ENCODE results near the gene UGP2.
"Not testable (repeated sequence)": the region's sequence is repeated elsewhere in the genome, so short reads cannot be mapped to it uniquely, and the experiment has no call there.

The UGP2 gene

DNA sequence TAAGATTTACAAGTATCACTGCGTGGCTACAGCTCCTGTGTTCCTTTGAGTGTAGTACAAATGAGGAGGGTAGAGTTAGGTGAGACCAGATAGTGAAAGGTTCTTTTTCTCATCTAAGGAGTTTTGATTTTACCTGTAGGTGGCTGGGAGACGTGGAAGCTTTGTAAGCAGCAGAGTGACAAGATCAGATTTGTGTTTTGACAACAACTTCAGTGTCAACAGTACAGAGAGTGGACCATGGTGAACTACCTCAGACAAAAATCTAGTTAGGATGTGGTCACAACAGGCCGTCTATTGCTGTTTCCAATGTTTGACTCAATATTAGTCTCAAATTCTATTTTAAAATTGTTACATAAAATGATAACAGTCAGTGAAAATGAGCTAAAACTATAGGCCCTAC lies 20.3 kb upstream of the UGP2 start:
- Mint-ChIP-seq H3K27me3 (no peaks in the 10 kb centered on the region), H3K4me3 (no peak overlapping the region), H3K9me3 (no peaks in the 10 kb centered on the region), H3K27ac (no peak overlapping the region), H3K4me1 (no peaks in the 10 kb centered on the region)
- DNase-seq (no peak), ATAC-seq (no peak)

GRCh38 chr2:63822478-63822877 lies 19.2 kb upstream of the UGP2 start:
- no peak overlapping the region for H3K27ac Mint-ChIP-seq
- H3K9me3 Mint-ChIP-seq, result no peaks in the 10 kb centered on the region
- H3K4me1 Mint-ChIP-seq, result no peaks in the 10 kb centered on the region
- H3K4me3 Mint-ChIP-seq, result no peak overlapping the region
- no peaks in the 10 kb centered on the region for H3K27me3 Mint-ChIP-seq
- ATAC-seq (no peak), DNase-seq (no peak)

DNA sequence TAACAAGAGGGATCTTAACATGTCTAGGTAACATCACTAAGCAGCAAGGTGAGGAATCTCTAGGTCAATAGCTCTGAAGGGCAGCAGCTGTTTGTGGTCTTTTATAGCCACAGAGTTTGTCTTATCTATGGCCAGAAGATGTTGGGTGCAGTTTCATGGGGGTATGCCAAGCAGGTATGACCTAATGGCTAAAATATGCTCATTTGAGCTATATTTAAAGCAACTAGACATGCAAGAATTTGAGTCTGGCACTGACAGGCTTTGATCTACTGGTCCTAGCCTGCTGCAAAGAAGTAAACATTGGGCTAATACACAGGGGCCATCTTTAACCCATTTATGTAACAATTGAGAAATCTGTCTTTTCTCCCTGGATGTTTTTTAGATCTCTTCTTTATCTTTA lies 13.9 kb upstream of the UGP2 start:
- Mint-ChIP-seq H3K4me3 (no peak overlapping the region), H3K4me1 (no peaks in the 10 kb centered on the region), H3K27ac (no peak overlapping the region), H3K9me3 (no peaks in the 10 kb centered on the region), H3K27me3 (no peaks in the 10 kb centered on the region)
- ATAC-seq, result no peak
- no peak for DNase-seq

DNA sequence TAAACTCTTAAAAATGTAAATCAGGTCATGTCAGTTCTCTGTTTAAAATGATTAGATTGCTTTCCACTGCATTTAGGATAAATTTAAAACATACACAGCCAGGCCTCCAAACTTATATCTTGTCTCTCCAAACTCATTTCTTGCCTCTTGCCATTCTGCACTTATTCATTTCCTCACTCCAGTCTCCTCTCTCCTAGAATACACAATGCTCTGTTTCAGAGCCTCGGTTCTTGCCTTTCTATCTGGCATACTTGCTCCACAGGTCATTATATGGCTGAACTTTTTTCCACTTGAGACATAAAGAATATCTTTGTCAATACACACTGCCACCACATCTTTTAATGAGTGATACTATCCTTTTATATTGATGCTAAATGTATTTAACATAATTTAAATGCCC lies 10.5 kb upstream of the UGP2 start:
- ATAC-seq (no peak), DNase-seq (no peak)
- H3K27me3 Mint-ChIP-seq, result no peaks in the 10 kb centered on the region
- H3K4me1 Mint-ChIP-seq, result no peaks in the 10 kb centered on the region
- H3K4me3 Mint-ChIP-seq, result no peak overlapping the region
- no peak overlapping the region for H3K27ac Mint-ChIP-seq
- no peaks in the 10 kb centered on the region for H3K9me3 Mint-ChIP-seq

DNA sequence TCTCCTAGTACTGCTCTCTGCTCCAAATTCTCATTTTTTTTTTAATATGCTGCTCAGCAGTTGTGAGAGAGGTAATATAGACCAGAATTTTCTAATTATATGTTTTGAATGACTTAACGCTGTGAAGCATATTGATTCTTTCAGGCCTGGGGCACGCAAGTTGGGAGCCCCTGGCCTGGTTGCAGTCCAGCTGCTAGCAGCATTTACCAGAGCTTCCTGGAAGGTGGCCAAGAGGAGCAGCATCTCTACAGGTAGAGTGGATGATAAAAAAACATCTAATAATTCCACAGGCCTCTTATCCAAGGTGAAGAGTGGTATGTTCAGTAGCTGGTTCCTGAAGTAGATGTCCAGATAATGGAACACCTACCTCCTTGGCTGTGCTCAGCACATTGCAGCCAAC lies 7.3 kb upstream of the UGP2 start:
- ATAC-seq, result no peak
- Mint-ChIP-seq H3K27me3 (no peaks in the 10 kb centered on the region), H3K9me3 (no peaks in the 10 kb centered on the region), H3K4me1 (no peaks in the 10 kb centered on the region), H3K4me3 (no peak overlapping the region), H3K27ac (no peak overlapping the region)
- no peak for DNase-seq

DNA sequence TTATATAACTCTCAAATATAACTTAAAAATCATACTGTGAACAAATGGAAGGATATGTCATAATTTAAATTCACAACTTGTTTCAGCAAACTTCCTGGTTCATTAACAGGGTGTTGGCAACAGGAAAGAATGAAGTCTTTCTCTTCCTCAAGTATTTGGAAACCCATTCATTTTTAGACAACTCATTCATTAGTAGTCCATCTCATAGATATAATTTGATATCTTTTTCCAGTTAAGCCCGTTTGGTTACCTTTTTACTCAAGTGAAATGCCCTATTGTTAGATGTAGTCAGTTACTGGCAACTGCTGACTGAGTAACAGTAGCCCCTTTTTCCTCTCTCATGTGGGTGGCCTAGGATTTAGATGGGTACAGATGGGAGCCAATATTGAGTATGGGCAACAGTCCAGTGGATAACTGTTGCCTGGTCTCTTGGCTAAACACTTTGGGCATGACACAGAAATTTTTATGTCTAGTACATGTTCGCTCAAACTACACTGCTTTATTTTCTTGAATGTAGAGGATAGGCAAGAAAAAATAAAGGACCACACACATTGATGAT lies 4.6 kb upstream of the UGP2 start:
- Mint-ChIP-seq H3K27ac (no peak overlapping the region), H3K27me3 (no peaks in the 10 kb centered on the region), H3K9me3 (no peaks in the 10 kb centered on the region), H3K4me3 (no peak overlapping the region), H3K4me1 (peaks cover 12% of the 10 kb centered on the region)
- no peak for ATAC-seq
- DNase-seq, result no peak

DNA sequence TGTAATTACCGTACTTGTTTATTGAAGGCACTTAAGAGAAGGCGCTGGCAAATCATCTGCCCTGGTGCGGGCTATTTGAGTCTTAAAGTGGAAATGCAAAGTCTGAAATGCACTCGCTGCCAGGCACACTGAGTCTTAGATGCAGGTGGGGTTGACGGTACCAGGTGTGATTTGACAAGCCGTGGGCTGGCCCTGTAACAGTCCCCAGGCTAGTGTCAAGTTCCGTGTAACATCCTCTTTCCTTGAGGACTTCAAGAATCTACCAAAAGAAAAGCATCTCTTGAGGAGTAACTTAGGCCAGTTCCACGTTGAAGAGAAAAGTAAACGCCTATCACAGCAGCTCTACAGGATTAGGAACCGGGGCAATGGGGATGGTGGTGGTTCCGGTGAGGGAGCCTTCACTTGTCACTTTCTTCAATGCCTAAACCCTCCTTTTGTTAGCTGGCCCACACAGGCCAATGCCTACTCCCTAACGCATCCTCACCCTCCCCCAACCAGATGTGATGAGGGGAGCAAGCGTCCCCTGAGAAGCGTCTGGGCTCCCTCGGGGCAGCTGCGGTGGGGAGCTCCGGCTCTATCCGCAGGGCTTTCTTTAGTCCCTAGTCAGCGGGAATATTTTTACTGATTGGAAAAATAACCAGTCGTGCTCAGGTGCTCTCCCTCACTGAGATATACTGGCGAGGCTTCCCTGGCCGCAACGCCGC lies 1.5 kb upstream of the UGP2 start:
- H3K4me3 Mint-ChIP-seq, result peak overlapping the region; percentile 89 to 94
- no peaks in the 10 kb centered on the region for H3K27me3 Mint-ChIP-seq
- no peak for DNase-seq
- H3K27ac Mint-ChIP-seq, result peak overlapping the region; percentile 95 to 100
- peak; percentile 47 for ATAC-seq
- H3K4me1 Mint-ChIP-seq, result peaks cover 38% of the 10 kb centered on the region
- H3K9me3 Mint-ChIP-seq, result no peaks in the 10 kb centered on the region

GRCh38 chr2:63840785-63841253 lies 877 bp upstream of the UGP2 start:
- Mint-ChIP-seq H3K4me3 (peak overlapping the region; percentile 89 to 94), H3K4me1 (peaks cover 44% of the 10 kb centered on the region), H3K9me3 (no peaks in the 10 kb centered on the region), H3K27me3 (no peaks in the 10 kb centered on the region), H3K27ac (peak overlapping the region; percentile 95 to 100)
- peak; percentile 94 for ATAC-seq
- peak; percentile 96 to 98 for DNase-seq

DNA sequence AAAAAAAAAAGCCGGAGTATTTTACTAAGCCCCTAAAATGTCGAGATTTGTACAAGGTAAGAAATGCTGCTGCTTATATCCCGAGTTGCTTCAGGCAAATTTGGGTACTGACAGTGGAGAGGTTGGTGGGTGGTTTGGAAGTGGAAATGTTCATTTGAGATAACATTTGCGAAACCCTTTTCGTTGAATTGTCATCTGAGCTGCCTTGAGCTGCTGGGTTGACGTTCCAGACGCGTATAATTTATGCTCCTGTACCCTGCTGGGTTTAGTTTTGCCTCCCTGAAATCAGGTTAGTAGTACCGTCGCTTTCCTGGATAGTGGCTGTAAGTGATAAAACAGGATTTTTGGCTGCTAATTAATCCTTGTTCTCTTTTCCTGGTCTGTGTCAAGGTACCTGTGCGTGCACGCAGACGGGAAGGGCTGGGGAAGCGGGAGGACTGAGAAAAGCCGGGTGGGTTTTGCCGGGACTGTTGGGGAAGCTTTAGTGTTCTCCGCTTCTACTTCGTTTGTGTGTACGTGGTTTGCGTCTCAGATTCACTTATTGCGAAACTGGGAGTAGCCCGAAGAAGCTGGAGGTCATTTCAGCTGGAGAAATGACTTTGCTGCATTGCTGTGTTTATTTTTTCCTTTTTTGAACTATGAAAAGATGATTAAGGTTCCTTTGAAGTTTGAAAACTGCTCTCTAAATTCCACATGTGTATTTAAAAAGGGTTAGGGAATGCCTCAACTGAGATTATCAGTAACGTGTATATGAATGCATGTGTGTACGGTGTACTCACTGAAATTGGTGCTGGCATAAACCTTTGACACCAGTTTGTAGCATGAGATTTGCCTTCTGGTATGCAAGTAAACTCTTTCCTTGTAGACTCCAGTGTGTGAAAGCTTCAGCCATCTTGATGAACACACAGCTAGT lies 709 bp downstream of the UGP2 start:
- DNase-seq, result peak in 1 of 2 donors; percentile 10
- H3K27me3 Mint-ChIP-seq, result no peaks in the 10 kb centered on the region
- peaks cover 0 to 4% of the 10 kb centered on the region in 2 donors for H3K9me3 Mint-ChIP-seq
- no peak for ATAC-seq
- peak overlapping the region; percentile 89 to 94 for H3K4me3 Mint-ChIP-seq
- H3K4me1 Mint-ChIP-seq, result peaks cover 57% of the 10 kb centered on the region
- peak overlapping the region; percentile 30 to 100 for H3K27ac Mint-ChIP-seq

DNA sequence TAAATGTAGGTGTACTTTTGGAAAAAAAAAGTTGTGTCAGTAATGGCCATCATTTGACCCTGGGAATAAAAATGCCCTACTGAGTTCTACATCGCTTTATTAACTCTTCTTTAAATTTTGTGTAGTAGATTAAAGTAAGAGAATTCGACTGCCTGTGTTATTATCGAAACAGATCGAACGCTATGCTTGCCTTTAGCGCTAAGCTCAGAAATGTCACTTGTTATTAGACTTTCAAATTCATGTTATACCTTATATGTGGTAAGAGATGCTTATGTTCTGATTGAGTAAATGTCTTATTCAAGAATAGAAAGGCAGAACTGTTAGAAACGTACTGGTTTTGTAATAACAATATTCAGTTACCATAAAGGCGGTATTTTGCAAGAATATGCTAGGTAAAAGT lies 1.4 kb downstream of the UGP2 start:
- Mint-ChIP-seq H3K4me1 (peaks cover 60% of the 10 kb centered on the region), H3K9me3 (peaks cover 0 to 9% of the 10 kb centered on the region in 2 donors), H3K27me3 (no peaks in the 10 kb centered on the region), H3K27ac (no peak overlapping the region), H3K4me3 (peak overlapping the region; percentile 89 to 94)
- no peak for ATAC-seq
- DNase-seq, result no peak

DNA sequence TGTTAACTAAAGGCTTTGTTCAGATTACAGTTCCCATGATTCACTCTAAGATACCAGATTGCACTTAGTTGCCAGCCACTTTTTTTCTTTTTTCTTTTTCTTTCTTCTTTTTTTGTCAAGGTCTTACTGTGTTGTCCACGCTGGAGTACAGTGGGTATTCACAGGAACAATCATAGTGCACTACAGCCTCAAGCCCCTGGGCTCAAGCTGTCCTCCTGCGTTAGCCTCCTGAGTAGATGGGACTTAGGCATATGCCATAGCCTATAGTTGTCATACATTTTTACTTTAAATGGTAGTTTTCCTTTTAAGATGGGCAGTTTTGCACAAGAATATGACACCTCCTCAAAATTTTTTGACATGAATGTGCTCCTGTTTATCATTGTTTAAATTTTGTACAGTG lies 2.1 kb downstream of the UGP2 start:
- no peak overlapping the region for H3K27ac Mint-ChIP-seq
- peaks cover 60% of the 10 kb centered on the region for H3K4me1 Mint-ChIP-seq
- ATAC-seq (no peak), DNase-seq (no peak)
- H3K4me3 Mint-ChIP-seq, result peak overlapping the region; percentile 16 to 33
- no peaks in the 10 kb centered on the region for H3K27me3 Mint-ChIP-seq
- peaks cover 0 to 9% of the 10 kb centered on the region in 2 donors for H3K9me3 Mint-ChIP-seq

GRCh38 chr2:63844616-63845015 lies 2.9 kb downstream of the UGP2 start:
- H3K4me1 Mint-ChIP-seq, result peaks cover 64% of the 10 kb centered on the region
- ATAC-seq (no peak), DNase-seq (no peak)
- H3K9me3 Mint-ChIP-seq, result peaks cover 0 to 9% of the 10 kb centered on the region in 2 donors
- peak overlapping the region in 1 of 2 donors; percentile 51 for H3K4me3 Mint-ChIP-seq
- H3K27me3 Mint-ChIP-seq, result no peaks in the 10 kb centered on the region
- no peak overlapping the region for H3K27ac Mint-ChIP-seq

- no peak for DNase-seq
- Mint-ChIP-seq H3K9me3 (peaks cover 0 to 9% of the 10 kb centered on the region in 2 donors), H3K27me3 (no peaks in the 10 kb centered on the region), H3K4me3 (no peak overlapping the region), H3K4me1 (peaks cover 60% of the 10 kb centered on the region), H3K27ac (no peak overlapping the region)
- ATAC-seq, result no peak
These were observed 4.2 kb downstream of the UGP2 start for GRCh38 chr2:63845866-63846265.

DNA sequence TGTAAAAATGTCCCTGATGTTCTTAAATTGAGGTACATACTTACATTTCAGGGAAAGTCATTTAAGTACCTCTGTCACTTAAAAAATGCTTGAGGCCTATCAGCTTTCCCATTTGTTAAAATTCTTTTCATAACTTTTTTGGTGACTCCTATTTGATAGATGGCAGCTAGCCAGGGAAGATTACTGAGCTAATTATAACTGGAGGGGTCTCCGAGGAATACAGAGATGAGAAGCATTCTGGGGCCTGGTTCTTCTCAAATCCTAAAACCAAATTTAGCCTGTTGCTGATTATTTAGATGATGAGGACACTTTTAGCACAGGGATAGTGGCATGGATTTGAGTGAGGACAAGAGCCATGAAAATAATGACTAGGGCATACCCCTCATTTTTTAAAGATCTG lies 4.8 kb downstream of the UGP2 start:
- peaks cover 0 to 9% of the 10 kb centered on the region in 2 donors for H3K9me3 Mint-ChIP-seq
- ATAC-seq (no peak), DNase-seq (no peak)
- H3K4me3 Mint-ChIP-seq, result no peak overlapping the region
- no peak overlapping the region for H3K27ac Mint-ChIP-seq
- no peaks in the 10 kb centered on the region for H3K27me3 Mint-ChIP-seq
- peaks cover 65% of the 10 kb centered on the region for H3K4me1 Mint-ChIP-seq

GRCh38 chr2:63847571-63847970 lies 5.9 kb downstream of the UGP2 start:
- H3K4me1 Mint-ChIP-seq, result peaks cover 66% of the 10 kb centered on the region
- not testable (repeated sequence) for ATAC-seq, H3K4me3 Mint-ChIP-seq, H3K27ac Mint-ChIP-seq, DNase-seq, H3K9me3 Mint-ChIP-seq, H3K27me3 Mint-ChIP-seq

Data from stimulated activated naive CD8-positive, alpha-beta T cell treated with anti-CD3 and anti-CD28 coated beads, Interleukin-15, amount 100 ng/mL, for 72 hours (primary cell).